NAMALWA (cell line): Measurements from ENCODE around the gene CRP.
A peak's percentile ranks its signal among the peaks of the same experiment; 100 is the strongest.
"Not testable (repeated sequence)": the region's sequence is repeated elsewhere in the genome, so short reads cannot be mapped to it uniquely, and the experiment has no call there.

Experiments used
- DNase-seq: peaks from one replicate; pipeline ENCODE4 v3.0.0-alpha.2; 2015; ENCODE audit warnings: low spot score

Gene CRP

DNA sequence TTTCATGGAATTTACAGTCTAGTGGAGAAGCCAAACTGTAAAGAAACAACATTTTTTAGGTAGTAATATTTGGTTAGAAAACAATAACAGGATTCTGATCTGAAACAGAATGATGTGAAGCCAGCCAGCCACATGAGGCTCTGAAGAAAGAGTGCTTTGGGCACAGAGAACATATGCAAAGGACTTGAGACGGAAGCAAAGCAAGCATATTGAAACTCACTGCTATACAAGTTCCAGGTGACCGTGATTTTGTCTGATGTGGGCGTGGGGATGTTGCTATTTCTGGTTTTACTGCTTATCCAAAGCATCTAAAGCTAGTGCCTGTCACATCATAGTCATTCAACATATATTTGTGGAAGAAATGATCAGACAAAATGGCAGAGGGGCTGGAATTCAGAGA, 14.7 kb downstream of the CRP start:
- no peak for DNase-seq

DNA sequence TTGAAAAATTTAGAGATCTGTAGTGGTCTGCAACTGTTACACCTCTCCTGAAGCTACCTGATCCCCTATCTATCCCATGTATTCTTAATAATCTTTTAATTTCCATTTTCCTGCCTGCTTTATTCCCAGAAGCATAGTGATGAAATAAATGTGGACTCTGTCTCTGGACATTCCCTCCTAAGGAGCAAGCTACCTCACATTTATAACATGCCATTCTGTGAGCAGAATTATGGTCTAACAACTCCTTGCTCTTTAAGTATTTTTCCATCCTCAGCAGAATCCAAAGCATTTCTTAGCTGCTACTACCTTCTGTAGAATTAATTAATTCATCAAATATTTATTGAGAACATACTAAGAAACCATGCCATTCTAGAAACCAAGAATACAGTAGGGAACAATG, 15.1 kb downstream of the CRP start:
- DNase-seq, result no peak

DNA sequence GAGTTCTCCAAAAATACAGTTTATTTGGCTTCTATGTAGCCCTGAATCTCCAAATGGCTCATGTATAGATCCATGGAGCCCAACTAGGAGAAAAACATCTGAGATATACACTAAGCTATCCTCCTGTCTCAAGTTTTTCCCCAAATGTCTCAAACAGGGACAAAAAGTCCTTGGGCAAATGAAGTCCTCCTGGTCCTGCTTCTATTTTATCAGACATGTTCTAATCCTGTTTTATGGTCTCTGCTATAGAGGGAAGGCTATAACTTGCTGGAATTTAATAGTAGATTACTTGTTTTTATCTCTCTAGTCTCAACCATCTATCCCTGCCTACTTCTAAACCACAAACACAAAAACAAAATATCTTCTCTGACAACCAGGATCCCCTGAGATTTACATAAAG, 26.9 kb downstream of the CRP start:
- DNase-seq, result no peak

DNA sequence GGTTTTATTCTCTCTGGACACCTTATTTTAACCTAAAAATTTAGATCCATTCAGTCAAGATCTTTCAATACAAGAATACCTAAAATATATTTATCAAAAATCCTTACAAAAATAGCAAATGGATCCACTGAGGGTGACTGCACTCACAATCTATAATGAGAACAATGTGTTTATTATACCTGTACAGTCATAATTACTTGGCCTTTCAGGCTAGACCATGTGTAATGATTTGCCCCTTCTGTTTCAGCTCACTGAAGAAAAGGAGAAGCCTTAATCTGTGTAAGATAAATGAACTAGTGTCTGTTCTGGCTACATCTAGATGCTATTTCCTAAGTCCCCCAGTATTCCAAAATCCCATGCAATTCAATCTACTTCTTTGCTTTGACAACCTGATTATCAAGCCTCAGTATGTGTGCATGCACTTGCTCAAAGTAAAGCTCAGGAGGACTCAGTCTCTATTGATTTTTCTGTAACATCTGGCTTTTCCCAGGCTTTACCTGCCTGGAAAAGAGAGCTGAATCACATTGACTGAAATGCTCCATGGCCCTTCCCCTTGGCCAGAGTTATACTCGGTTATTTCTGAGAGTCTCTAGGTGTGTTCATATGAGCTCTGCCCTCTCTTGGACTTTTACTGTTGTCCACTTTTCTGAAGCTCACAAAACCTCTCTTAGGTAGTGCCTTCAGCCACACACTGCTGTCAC, 27.6 kb downstream of the CRP start:
- DNase-seq, result no peak

DNA sequence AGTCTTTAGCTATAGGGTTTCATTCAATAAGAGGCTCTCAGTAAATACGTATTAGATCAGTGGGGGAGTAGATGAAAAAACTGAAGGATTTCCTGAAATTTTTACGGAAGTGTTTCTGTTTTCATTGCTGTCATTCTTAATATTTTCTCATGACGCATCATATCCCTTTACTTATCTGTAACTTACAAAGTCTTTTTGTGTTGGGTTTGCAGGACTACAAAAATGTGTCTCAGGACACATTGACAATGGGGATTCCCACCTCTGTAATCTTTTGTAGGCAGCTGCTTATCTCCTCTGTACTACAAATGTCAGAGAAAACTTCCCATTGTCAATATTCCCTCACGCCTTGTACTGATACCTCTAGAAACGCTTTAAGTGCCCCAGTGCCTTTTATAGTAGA, 35.5 kb downstream of the CRP start:
- no peak for DNase-seq

DNA sequence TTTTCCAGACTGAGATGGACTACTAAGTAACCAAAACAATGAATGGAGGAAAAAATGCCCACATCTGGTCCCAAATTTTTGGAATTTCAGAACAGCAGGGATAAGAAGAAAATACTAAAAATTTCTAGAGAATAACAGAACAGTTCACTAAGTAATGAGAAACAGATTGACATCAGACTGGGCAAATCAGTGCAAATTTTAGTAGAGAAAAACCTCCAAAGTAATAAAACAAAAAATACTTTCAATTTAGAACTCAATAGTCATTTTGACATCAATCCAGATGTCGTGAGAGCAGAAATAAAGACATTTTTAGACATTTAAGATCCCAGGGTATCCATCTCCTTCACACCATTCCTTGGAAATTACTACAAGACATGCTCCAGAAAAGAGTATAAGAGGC, 39.3 kb downstream of the CRP start:
- no peak for DNase-seq

DNA sequence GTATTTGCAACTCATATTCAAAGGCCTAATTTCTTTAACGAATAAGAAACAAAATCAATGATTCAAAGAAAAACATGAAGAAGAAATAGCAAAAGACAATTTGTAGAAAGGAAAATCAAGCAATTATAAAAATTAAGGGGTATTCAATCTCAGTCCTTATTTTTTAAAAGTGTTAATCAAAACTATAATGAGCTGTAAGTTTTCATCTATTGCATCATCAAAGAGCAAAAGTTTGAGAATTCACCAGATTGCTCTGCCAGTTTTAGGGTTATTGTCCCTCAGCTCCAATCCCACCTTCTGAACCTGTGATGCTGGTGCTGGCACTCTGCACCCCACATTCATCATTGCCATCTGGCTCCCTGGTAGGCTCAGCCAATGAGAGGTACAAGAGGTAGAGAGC, 42.0 kb downstream of the CRP start:
- not testable (repeated sequence) for DNase-seq

DNA sequence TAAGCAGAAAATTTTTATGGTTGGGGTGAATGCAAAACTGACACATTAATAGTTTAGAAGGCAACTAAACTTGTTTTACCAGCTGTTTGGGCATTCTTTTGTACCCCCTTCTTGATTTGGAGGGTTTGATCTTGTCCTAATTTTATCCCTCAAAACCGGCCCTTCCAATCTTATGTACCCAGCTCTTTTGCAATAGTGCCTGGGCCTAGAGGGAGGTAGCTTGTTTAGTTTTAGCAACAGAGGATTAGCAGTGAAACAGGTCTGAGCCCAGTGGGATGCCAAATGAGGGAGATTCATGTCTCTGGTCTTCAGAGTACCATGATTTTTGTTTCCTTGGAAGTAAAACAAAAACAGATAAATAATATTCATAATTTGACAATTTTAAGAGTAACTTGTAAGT, 45.1 kb downstream of the CRP start:
- DNase-seq, result no peak

DNA sequence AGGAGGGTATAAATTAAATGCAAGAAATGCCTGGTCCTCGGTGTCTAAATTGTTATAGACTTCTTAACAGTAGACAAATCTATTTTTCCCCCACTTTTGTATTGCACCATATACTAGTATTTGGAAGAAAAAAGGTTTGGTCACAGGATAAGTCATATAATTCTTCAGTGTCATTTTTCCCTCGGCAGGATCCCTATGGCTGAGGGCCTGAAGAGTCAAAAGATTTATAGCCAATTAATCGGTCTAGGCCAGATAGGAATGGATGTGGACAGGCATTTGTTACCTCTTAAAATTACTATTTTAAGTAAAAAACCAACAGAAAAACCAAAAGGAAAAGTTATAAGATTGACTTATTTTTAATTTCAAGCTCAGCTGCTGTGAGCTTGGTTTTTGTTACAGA, 45.6 kb downstream of the CRP start:
- no peak for DNase-seq

DNA sequence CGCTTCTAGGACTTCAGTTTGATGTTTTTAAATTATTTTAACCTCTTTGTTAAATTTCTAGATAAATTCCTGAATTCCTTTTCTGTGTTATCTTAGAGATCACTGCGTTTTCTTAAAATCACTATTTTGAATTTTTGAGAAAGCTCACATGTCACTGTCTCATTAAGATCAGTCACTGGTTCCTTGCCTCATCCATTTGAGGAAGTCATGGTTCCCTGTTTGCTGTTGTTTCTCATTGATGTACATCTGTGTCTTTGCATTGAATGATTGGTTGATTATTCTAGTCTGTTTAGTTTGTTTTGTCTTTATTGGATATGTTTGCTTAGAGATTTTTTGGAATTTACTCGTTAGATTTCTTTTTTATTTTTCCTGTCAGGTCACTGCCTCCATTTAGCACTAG, 50.1 kb downstream of the CRP start:
- DNase-seq, result no peak

DNA sequence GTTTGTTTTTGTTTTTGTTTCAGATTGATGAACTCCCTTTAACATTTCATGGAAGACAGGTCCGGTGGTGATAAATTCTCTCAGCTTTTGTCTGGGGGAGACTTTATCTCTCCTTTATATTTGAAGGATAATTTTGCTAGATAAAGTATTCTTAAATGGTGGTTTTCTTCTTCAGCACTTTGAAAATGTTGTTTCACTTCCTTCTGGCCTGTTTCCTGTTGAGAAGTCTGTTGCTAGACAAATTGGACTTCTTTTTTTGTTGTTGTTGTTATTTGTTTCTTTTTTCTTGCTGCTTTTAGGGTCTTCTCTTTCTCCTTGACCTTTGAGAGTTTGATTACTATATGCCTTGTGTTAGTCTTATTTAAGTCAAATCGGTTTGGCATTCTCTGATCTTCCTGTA, 50.8 kb downstream of the CRP start:
- DNase-seq, result peak; percentile 30
